GM18520 (cell line): ENCODE results near the gene SHCBP1.
"Not testable (repeated sequence)": the region's sequence is repeated elsewhere in the genome, so short reads cannot be mapped to it uniquely, and the experiment has no call there.

Experiments used
- ATAC-seq: cut with Tn5 transposase; IDR thresholded peaks from one replicate; pipeline ENCODE4 v1.9.1; 2021; ENCODE audit not compliant: unreplicated experiment

Gene SHCBP1, protein sequence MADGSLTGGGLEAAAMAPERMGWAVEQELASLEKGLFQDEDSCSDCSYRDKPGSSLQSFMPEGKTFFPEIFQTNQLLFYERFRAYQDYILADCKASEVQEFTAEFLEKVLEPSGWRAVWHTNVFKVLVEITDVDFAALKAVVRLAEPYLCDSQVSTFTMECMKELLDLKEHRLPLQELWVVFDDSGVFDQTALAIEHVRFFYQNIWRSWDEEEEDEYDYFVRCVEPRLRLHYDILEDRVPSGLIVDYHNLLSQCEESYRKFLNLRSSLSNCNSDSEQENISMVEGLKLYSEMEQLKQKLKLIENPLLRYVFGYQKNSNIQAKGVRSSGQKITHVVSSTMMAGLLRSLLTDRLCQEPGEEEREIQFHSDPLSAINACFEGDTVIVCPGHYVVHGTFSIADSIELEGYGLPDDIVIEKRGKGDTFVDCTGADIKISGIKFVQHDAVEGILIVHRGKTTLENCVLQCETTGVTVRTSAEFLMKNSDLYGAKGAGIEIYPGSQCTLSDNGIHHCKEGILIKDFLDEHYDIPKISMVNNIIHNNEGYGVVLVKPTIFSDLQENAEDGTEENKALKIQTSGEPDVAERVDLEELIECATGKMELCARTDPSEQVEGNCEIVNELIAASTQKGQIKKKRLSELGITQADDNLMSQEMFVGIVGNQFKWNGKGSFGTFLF

DNA sequence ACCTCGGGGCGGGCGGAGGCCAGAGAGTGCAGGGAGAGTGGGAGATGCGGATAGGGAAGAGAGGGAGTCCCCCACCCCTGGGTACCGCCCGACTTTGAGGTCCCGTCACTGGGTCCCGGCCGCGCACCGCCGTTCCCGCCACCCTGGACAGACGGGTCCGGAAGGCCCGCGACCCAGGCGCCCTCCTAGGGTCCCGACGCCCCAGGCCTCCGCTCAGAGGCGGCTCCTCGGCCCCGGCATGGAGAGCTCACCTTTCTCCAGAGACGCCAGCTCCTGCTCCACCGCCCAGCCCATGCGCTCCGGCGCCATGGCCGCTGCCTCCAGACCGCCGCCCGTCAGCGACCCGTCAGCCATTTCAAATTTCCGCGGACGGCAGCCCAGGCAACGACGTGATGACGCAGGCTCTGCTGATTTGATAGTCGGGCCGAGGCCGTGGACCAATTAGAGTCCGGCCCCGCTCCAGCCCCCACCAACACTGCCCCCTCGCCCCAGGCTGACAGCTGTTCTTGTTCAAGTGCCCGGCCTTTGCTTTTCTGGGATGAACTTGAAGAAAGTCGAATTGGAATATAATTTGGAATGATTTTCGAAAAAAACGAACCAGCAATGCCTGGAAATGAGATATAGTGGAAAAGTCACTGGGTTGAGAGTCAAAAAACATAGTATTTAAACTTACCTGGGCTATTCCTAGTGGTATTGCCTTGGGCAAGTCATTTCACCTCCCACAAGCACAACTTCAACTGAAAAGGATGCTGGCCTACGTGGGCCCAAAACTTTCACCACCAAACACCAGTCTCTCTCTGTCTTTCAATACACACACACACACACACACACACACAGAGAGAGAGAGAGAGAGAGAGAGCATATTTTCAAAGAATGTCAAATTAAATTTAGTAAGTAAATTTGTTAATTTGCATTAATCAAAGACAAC is at the start of gene SHCBP1:
Gene SHCBP1 (minus strand): TSS at position 374 of the 928 bp plus-strand sequence. CDS start 20 bp downstream, at position 354.
- peak; percentile 79 for ATAC-seq

GRCh38 chr16:46662123-46662522 is 40.9 kb upstream of the SHCBP1 start:
- ATAC-seq: no peak

DNA sequence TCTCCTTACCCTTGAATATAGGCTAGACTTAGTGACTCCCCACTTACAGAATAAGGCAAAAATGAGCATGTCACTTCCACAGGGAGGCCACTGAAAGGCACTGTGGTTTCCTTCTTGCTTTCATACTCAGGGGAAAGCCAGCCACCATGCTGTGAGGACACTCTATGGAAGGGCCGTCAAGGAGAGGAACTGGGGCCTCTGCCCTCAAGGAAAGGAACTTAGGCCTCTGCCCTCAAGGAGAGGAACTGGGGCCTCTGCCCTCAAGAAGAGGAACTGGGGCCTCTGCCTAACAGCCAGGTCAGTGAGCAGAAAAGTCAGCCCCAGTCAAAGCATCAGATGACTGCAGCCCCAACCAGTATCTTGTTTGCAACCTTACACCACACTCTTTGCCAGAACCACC is 37.7 kb upstream of the SHCBP1 start:
- peak; percentile 78 for ATAC-seq

GRCh38 chr16:46651305-46651704 is 30.1 kb upstream of the SHCBP1 start:
- no peak for ATAC-seq

- ATAC-seq: no peak
These were observed 29.1 kb upstream of the SHCBP1 start for GRCh38 chr16:46650254-46650623.

GRCh38 chr16:46649588-46650253 is 28.5 kb upstream of the SHCBP1 start:
- ATAC-seq: no peak

DNA sequence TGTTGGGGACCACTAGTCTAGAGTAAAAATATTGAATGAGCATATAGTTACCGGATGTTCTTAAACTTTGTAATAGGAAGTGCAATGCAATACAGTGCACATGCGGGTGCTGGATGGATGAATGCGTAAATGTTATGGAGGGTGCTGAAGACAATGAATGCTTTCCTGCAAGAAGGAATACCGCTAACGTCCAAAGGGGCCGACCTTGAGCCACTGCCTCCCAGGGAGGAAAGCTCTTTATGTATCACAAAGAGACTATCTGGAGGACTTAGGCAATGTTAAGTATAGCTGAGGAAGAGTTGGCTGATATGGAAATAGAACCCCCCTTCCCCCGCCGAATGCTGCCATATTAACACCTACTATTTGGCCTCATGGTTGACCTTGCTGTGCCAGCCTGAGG is 27.5 kb upstream of the SHCBP1 start:
- ATAC-seq: no peak

DNA sequence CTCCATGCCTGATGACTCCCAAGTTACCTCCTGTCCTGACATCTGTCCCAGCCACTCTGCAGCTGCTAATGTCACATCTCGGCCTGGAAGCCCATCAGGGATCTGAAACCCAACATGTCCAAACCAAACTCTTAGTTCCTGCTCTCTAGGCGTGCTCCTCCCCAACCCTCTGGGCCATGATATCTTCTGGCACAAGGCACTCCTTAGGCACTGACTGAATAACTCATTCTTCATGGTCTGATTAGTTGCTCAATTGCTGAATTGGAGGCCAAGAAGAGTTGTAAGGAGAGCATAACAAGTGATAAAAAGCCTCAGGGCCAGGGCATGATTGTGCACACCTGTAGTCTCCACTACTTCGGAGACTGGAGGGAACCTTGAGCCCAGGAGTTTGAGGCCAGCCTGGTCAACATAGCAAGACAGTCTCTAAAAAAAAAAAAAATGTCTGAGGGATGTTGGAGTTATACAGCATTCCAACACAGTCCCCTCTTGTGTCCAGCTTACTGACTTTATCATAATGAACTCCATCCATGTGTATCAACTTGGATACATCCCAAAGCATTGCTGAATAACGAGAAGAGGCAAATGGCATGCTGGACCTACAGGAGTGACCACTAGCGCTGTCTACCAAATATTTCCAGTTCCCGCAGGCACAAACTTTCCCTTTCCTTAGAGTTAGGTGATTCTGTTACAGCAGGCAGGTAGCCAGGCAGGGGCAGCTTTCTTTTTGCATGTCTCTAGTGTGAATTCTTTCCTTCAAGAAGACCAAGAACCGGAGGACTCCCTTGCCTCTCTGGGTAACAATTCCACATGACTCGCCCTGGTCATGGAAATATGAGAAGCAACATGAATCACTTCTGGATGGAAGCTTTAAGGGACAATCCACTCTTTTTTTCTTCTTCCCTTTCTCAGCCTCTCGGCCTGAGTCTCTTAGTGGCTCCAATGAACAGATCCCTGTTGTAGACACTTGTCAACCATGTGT is 18.1 kb upstream of the SHCBP1 start:
- no peak for ATAC-seq

DNA sequence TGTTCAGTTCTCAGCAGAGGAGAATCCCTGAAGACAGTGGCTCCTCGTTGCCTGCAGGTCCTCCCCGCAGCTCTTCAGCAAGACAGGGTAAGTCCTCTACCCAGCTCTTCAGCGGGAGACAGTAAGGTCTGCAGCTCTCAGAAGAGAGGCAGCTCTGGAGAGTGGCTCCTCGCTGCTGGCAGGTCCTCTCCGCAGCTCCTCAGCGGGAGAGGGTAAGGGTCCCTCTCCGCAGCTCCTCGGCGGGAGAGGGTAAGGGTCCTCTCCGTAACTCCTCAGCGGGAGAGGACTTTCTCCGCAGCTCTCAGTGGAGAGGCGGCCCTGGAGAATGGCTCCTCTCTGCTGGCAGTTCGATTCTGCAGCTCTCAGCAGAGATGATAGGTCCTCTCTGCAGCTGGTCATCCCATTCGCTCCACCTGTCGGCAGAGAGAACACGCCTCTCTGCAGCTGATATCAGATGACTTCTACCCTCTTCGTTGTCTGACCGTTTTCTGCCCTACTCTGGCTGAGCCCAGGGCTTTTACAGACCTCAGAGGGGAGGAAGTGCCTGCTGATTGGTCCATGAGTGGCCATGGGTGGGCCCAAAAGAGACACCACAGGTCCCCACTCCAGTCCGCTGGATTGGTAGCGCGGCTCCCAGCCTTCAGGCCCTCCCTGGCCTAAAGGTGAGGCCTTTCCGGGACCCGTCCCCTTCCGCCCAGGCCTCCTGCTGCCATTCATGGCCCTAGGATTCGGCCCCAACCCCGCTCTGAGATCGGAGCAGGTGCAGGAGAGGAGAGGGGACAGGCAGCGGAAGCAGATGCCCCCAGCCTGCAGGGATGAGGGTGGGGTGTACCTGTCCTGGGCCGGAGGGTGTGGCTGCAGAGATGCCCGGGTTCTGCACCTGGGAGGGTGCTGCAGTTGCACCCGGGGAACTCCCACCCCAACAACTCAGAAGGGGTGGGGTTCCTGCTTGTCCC is 11.9 kb upstream of the SHCBP1 start:
- ATAC-seq: no peak

- ATAC-seq: no peak
These were observed 8.4 kb upstream of the SHCBP1 start for GRCh38 chr16:46629331-46630219.

DNA sequence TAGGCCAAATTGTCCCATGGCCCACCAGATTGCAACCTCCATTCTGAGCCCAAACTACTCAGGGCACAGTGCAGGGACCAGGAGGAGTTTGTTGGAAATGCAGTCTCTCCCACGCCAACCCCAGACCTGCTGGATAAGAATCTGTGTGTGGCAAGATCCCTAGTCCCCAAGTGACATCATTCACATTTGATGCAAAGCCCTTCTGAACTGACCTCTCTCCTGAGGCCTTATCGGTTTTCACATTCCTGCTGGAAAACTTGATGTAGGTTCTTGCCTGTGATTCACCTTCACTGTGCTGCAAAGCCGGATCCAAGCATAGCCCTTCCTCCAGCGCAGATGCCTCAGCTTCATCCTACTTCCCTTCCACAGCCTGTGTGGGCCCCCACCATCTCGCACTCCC is 6.6 kb upstream of the SHCBP1 start:
- no peak for ATAC-seq

GRCh38 chr16:46626681-46627080 is 5.5 kb upstream of the SHCBP1 start:
- ATAC-seq: not testable (repeated sequence)

DNA sequence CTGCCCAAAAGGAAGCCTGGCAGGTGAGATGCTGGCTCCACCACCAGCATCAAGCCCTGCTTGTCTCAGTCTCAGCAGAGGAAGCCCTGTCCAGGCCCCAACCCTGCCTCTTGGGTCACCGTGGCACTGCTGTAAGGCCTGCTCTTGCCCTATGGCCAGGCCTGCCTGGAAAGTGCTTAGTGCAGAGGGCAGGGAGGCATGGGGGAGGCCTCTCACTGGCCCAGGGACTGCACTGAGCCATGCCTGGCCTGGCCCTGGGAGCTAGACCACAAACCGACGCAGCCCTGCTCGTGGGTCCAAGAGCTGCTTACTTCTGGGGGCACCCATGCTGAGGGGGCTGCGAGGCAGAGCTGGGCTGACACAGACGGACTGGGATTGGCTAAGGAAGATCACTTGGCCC is 3.7 kb upstream of the SHCBP1 start:
- not testable (repeated sequence) for ATAC-seq

DNA sequence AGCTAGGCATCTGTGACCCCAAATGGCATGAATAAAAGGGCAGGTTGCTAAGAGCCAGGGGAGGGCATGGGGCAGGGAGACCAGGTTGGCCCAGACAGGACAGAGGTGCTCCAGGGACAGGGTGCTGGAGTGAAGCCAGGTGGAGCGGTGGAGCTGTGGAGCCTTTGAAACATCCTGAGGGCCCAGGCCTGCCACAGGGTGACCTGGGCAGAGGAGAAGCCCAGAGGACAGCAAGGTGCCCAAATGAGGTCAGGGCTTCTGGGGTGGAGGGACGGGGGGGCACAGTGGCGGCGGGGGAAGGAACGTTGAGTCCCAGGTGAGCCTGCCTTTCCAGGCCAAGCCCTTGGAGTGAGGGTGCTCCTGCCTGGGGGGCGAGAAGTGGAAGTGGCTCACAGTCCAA is 2.5 kb upstream of the SHCBP1 start:
- ATAC-seq: not testable (repeated sequence)

DNA sequence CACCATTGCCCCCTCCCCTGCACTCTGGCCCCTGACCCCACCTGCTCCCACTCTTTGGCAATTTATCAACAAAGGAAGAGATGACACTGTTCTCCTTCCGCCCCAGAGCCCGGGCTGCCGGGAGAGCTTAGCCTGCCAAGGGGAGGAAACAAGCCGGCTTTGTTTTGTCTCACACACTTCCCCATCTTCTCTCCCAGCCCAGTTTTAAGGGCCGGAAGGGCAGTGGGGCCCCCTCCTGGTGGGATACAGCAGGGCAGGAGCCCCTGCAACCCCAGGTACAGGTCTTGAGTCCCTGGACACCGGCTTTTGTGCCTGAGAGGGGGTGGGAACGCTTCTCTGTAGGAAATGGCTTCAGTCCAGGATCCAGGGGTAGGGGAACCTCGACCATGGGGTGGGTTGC is 2.1 kb upstream of the SHCBP1 start:
- ATAC-seq: not testable (repeated sequence)

- ATAC-seq: no peak
These were observed 926 bp upstream of the SHCBP1 start for GRCh38 chr16:46621934-46622676.
